ENCODE results near the gene TNFAIP2.
"Not testable (repeated sequence)": the region's sequence is repeated elsewhere in the genome, so short reads cannot be mapped to it uniquely, and the experiment has no call there.

TNFAIP2 gene

GRCh38 chr14:103151270-103151945 is 28.1 kb downstream of the TNFAIP2 start:
- TF ChIP-seq CTCF (IDR thresholded peaks at IDR 0.05; ENCODE audit: poor library complexity, severe bottlenecking): no peak
- no peak for ATAC-seq (ENCODE audit: low read depth)
- Histone ChIP-seq H3K4me1 (ENCODE audit: insufficient read depth, poor library complexity, severe bottlenecking) (peaks cover 8% of the 10 kb centered on the region), H3K27ac (ENCODE audit: poor library complexity, severe bottlenecking) (no peak overlapping the region), H3K27me3 (ENCODE audit: insufficient read depth, poor library complexity, severe bottlenecking) (no peaks in the 10 kb centered on the region), H3K4me3 (ENCODE audit: severe bottlenecking) (no peak overlapping the region), H3K36me3 (ENCODE audit: low read depth) (no peaks in the 10 kb centered on the region), H3K9me3 (ENCODE audit: severe bottlenecking) (no peaks in the 10 kb centered on the region)
- no peak for DNase-seq (ENCODE audit: low spot score)

- Histone ChIP-seq H3K27ac (ENCODE audit: poor library complexity, severe bottlenecking) (no peak overlapping the region), H3K27me3 (ENCODE audit: insufficient read depth, poor library complexity, severe bottlenecking) (no peaks in the 10 kb centered on the region), H3K4me3 (ENCODE audit: severe bottlenecking) (no peak overlapping the region), H3K36me3 (ENCODE audit: low read depth) (no peaks in the 10 kb centered on the region), H3K4me1 (ENCODE audit: insufficient read depth, poor library complexity, severe bottlenecking) (peaks cover 8% of the 10 kb centered on the region), H3K9me3 (ENCODE audit: severe bottlenecking) (no peaks in the 10 kb centered on the region)
- no peak for TF ChIP-seq CTCF (IDR thresholded peaks at IDR 0.05; ENCODE audit: poor library complexity, severe bottlenecking)
- DNase-seq (ENCODE audit: low spot score) (no peak), ATAC-seq (ENCODE audit: low read depth) (peak; percentile 99)
Measured at GRCh38 chr14:103155010-103155409, 31.7 kb downstream of the TNFAIP2 start.

GRCh38 chr14:103155416-103155815 is 32.2 kb downstream of the TNFAIP2 start:
- not testable (repeated sequence) for H3K9me3 ChIP-seq (ENCODE audit: severe bottlenecking); H3K36me3 ChIP-seq (ENCODE audit: low read depth); H3K27me3 ChIP-seq (ENCODE audit: insufficient read depth, poor library complexity, severe bottlenecking); H3K4me3 ChIP-seq (ENCODE audit: severe bottlenecking); DNase-seq (ENCODE audit: low spot score); H3K4me1 ChIP-seq (ENCODE audit: insufficient read depth, poor library complexity, severe bottlenecking); H3K27ac ChIP-seq (ENCODE audit: poor library complexity, severe bottlenecking); ATAC-seq (ENCODE audit: low read depth)

- TF ChIP-seq CTCF (IDR thresholded peaks at IDR 0.05; ENCODE audit: poor library complexity, severe bottlenecking): no peak
- no peaks in the 10 kb centered on the region for H3K36me3 ChIP-seq (ENCODE audit: low read depth)
- peaks cover 8% of the 10 kb centered on the region for H3K4me1 ChIP-seq (ENCODE audit: insufficient read depth, poor library complexity, severe bottlenecking)
- no peak overlapping the region for H3K27ac ChIP-seq (ENCODE audit: poor library complexity, severe bottlenecking)
- DNase-seq (ENCODE audit: low spot score): no peak
- no peaks in the 10 kb centered on the region for H3K9me3 ChIP-seq (ENCODE audit: severe bottlenecking)
- no peaks in the 10 kb centered on the region for H3K27me3 ChIP-seq (ENCODE audit: insufficient read depth, poor library complexity, severe bottlenecking)
- H3K4me3 ChIP-seq (ENCODE audit: severe bottlenecking): no peak overlapping the region
- no peak for ATAC-seq (ENCODE audit: low read depth)
Measured at GRCh38 chr14:103155826-103156394, 32.6 kb downstream of the TNFAIP2 start.

- no peak for TF ChIP-seq CTCF (IDR thresholded peaks at IDR 0.05; ENCODE audit: poor library complexity, severe bottlenecking)
- ATAC-seq (ENCODE audit: low read depth) (no peak), DNase-seq (ENCODE audit: low spot score) (no peak)
- Histone ChIP-seq H3K36me3 (ENCODE audit: low read depth) (no peaks in the 10 kb centered on the region), H3K4me3 (ENCODE audit: severe bottlenecking) (no peak overlapping the region), H3K27me3 (ENCODE audit: insufficient read depth, poor library complexity, severe bottlenecking) (no peaks in the 10 kb centered on the region), H3K27ac (ENCODE audit: poor library complexity, severe bottlenecking) (no peak overlapping the region), H3K4me1 (ENCODE audit: insufficient read depth, poor library complexity, severe bottlenecking) (peaks cover 12% of the 10 kb centered on the region), H3K9me3 (ENCODE audit: severe bottlenecking) (no peaks in the 10 kb centered on the region)
Measured at GRCh38 chr14:103156651-103157378, 33.6 kb downstream of the TNFAIP2 start.
